ENCODE data around the gene AUH. TPM values are rescaled to one million over a fixed set of nuclear protein-coding genes. Genes with fewer than 3 reads are reported as not detected.

The AUH gene
- total RNA-seq, 1 experiment from 2014 or later = 29.0 TPM

DNA sequence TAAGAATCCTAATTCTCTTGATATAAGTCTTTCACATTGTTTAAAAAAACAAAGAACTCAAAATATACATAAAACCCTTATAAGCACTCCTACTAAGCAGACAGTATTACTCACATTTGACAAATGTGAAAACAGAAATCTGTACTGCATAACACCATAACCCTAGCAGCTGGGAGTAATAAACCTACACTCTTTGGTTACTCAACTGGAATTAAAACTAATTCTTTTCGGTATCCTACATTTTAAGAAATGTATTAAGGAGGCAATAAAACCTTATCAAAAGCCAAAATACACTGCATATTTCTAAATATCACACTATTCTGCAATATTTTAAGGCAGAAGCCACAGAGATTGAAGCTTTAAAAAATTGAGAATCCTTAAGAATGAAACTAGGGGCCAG, 6.8 kb downstream of the AUH start:
- no peak for ATAC-seq
- ChIA-PET RAD21 (ENCODE audit: low non-redundant PET in 1 of 2, low total read pairs in 2 of 2, uncharacterized antibody in 2 of 2, unreplicated experiment in 2 of 2) (no interaction called here), POLR2A (no interaction called here), CTCF (no interaction called here)
- Histone ChIP-seq H3K27me3 (ENCODE audit: insufficient read depth, low read length) (no peaks in the 10 kb centered on the region), H3K27ac (ENCODE audit: low read depth, low read length) (no peak overlapping the region), H3K9ac (ENCODE audit: low read length) (no peak overlapping the region), H3K9me2 (ENCODE audit: insufficient read depth) (no peaks in the 10 kb centered on the region), H4K20me1 (ENCODE audit: insufficient read depth) (no peaks in the 10 kb centered on the region), H3K9me3 (ENCODE audit: control insufficient read depth in 1 of 2, insufficient read depth in 1 of 2, low read depth in 1 of 2, low read length in 2 of 2) (no peaks in the 10 kb centered on the region), H3K79me2 (ENCODE audit: insufficient read depth, low read length) (peaks cover 43% of the 10 kb centered on the region), H3K36me3 (ENCODE audit: control insufficient read depth in 1 of 2, insufficient read depth in 2 of 2, low read length in 2 of 2) (no peaks in the 10 kb centered on the region), H3K4me1 (ENCODE audit: control insufficient read depth in 1 of 2, insufficient read depth in 2 of 2, low read length in 2 of 2) (peaks cover 4 to 7% of the 10 kb centered on the region in 2 experiments; a peak in 1 of 4 replicates), H3K4me3 (replicated peaks in 1 of 2; ENCODE audit: low read depth in 1 of 2, low read length in 2 of 2) (no peak overlapping the region), H2AFZ (ENCODE audit: low read depth, low read length, poor library complexity, severe bottlenecking) (no peak overlapping the region), H3K4me2 (ENCODE audit: low read length) (no peak overlapping the region)
- TF ChIP-seq ELF1 (IDR thresholded peaks at IDR 0.05; ENCODE audit: borderline replicate concordance, low read depth) (no peak), RAD21 (IDR thresholded peaks at IDR 0.05; ENCODE audit: low read depth) (no peak), EZH2 (IDR thresholded peaks at IDR 0.05) (no peak), CEBPB (IDR thresholded peaks at IDR 0.05; ENCODE audit: low read depth) (no peak), SP1 (IDR thresholded peaks at IDR 0.05; ENCODE audit: low read depth) (no peak), CBX3 (IDR thresholded peaks at IDR 0.05; ENCODE audit: low read depth) (no peak), SRF (IDR thresholded peaks at IDR 0.05; ENCODE audit: low read depth) (no peak), ZNF274 (IDR thresholded peaks at IDR 0.05; ENCODE audit: low read depth, low read length) (no peak)
- TF ChIP-seq, protein P1, sequence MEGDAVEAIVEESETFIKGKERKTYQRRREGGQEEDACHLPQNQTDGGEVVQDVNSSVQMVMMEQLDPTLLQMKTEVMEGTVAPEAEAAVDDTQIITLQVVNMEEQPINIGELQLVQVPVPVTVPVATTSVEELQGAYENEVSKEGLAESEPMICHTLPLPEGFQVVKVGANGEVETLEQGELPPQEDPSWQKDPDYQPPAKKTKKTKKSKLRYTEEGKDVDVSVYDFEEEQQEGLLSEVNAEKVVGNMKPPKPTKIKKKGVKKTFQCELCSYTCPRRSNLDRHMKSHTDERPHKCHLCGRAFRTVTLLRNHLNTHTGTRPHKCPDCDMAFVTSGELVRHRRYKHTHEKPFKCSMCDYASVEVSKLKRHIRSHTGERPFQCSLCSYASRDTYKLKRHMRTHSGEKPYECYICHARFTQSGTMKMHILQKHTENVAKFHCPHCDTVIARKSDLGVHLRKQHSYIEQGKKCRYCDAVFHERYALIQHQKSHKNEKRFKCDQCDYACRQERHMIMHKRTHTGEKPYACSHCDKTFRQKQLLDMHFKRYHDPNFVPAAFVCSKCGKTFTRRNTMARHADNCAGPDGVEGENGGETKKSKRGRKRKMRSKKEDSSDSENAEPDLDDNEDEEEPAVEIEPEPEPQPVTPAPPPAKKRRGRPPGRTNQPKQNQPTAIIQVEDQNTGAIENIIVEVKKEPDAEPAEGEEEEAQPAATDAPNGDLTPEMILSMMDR (IDR thresholded peaks at IDR 0.05 in 2 of 3, conservative IDR thresholded peaks at IDR 0.05 in 1 of 3; ENCODE audit: borderline replicate concordance in 1 of 3, insufficient read depth in 1 of 3, low read depth in 2 of 3, low read length in 2 of 3) = no peak
- TF ChIP-seq, protein P2, sequence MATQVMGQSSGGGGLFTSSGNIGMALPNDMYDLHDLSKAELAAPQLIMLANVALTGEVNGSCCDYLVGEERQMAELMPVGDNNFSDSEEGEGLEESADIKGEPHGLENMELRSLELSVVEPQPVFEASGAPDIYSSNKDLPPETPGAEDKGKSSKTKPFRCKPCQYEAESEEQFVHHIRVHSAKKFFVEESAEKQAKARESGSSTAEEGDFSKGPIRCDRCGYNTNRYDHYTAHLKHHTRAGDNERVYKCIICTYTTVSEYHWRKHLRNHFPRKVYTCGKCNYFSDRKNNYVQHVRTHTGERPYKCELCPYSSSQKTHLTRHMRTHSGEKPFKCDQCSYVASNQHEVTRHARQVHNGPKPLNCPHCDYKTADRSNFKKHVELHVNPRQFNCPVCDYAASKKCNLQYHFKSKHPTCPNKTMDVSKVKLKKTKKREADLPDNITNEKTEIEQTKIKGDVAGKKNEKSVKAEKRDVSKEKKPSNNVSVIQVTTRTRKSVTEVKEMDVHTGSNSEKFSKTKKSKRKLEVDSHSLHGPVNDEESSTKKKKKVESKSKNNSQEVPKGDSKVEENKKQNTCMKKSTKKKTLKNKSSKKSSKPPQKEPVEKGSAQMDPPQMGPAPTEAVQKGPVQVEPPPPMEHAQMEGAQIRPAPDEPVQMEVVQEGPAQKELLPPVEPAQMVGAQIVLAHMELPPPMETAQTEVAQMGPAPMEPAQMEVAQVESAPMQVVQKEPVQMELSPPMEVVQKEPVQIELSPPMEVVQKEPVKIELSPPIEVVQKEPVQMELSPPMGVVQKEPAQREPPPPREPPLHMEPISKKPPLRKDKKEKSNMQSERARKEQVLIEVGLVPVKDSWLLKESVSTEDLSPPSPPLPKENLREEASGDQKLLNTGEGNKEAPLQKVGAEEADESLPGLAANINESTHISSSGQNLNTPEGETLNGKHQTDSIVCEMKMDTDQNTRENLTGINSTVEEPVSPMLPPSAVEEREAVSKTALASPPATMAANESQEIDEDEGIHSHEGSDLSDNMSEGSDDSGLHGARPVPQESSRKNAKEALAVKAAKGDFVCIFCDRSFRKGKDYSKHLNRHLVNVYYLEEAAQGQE (IDR thresholded peaks at IDR 0.05; ENCODE audit: low read depth) = no peak
- no TSS peak for BruUV-seq (replicated peaks)
- intact Hi-C loops (cut with micrococcal nuclease) = loop anchor here (5.0 kb wide), 1 partner anchor 48 kb away; no protein-coding TSS in a partner anchor
- DNase-seq (ENCODE audit: low read depth, low spot score) = no peak

Measured in HCT116 (cell line).